ENCODE results near the gene IYD.

The IYD gene

DNA sequence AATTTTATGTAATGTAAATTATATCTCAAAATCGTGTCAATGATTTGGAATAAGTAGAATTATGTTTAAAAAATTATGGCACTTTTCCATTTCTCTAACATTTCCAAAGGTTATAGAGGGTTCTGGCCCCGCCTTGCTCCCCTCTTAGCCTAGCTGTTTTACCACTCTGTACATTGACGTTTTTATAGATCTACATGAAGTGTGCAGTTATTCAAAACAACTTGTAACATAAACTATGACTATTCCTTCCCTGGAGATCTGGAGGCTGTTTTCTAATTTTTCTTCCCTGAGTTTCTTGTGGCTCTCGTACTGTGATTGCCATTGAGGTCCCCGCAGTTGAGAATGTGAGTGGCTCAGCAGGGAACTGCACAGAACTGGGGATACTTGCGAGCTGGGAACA, 48.4 kb downstream of the IYD start:
- no peak overlapping the region for H3K27ac ChIP-seq (ENCODE audit: low read length)
- no peak overlapping the region for H3K4me3 ChIP-seq (ENCODE audit: low read length)
- H3K9me3 ChIP-seq (ENCODE audit: insufficient read depth, low read length) = no peaks in the 10 kb centered on the region
- H3K27me3 ChIP-seq (ENCODE audit: low read depth, low read length) = no peaks in the 10 kb centered on the region
- TF ChIP-seq, protein P1, sequence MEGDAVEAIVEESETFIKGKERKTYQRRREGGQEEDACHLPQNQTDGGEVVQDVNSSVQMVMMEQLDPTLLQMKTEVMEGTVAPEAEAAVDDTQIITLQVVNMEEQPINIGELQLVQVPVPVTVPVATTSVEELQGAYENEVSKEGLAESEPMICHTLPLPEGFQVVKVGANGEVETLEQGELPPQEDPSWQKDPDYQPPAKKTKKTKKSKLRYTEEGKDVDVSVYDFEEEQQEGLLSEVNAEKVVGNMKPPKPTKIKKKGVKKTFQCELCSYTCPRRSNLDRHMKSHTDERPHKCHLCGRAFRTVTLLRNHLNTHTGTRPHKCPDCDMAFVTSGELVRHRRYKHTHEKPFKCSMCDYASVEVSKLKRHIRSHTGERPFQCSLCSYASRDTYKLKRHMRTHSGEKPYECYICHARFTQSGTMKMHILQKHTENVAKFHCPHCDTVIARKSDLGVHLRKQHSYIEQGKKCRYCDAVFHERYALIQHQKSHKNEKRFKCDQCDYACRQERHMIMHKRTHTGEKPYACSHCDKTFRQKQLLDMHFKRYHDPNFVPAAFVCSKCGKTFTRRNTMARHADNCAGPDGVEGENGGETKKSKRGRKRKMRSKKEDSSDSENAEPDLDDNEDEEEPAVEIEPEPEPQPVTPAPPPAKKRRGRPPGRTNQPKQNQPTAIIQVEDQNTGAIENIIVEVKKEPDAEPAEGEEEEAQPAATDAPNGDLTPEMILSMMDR (IDR thresholded peaks at IDR 0.05; ENCODE audit: low read depth, low read length) = no peak
- no peak for TF ChIP-seq EZH2phosphoT487 (IDR thresholded peaks at IDR 0.05; ENCODE audit: low read depth)
- no peak overlapping the region for H3K4me2 ChIP-seq (ENCODE audit: low read length)
- no peaks in the 10 kb centered on the region for H3K36me3 ChIP-seq (replicated peaks; ENCODE audit: low read depth, low read length)
- H4K20me1 ChIP-seq (ENCODE audit: insufficient read depth, low read length) = no peaks in the 10 kb centered on the region
- no peaks in the 10 kb centered on the region for H3K79me2 ChIP-seq (ENCODE audit: low read length)
- no peak overlapping the region for H2AFZ ChIP-seq (ENCODE audit: low read depth, low read length)
- H3K4me1 ChIP-seq (ENCODE audit: low read length) = peaks cover 13% of the 10 kb centered on the region
- H3K9ac ChIP-seq (ENCODE audit: low read length) = 0 out of 2 replicates have a peak overlapping the region, but pooled peaks have one; percentile 16

DNA sequence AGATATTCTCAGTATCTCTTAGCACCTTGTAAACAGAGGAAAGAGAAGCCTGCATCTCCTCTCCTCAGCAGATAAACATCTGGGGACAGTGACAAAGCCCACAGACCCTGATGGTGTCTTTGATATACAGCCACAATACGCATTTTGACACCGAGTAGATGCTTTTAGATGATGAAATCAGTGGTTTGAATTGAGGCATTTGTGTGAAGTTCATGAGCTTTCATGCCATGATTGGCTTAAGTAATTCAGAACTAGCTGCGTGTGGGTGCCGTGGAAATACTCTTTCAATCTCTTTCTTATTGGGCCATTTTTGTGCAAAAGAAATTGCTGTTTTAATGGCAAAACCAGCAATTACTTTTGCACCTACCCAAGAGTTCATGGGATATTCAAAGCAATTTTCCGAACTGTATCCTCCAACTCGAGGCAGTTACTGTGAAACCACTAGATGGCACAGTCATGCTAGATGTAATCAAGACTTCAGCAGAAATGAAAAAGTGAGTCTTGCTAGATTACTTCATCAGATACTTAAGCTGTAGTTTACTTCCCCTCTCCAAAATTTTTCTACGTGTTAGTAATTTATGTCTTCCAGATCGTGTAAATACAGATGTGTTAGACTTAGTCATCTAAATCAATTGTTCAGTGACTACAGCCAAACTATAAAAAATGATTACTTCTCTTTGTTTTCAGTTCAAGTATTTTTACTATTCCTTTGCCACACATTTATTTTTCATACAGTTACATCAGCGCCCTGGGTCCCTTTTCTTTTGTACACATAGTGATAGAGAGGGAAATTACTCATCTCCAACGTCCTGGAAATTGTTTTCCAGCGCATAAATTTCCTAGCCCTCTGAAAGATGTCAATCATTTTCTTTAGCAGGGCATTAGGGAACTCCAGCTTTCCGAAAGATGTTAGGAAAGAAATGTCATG, 49.4 kb downstream of the IYD start:
- H4K20me1 ChIP-seq (ENCODE audit: insufficient read depth, low read length) = no peaks in the 10 kb centered on the region
- H3K4me3 ChIP-seq (ENCODE audit: low read length) = peak overlapping the region; percentile 79
- peak overlapping the region; percentile 69 for H2AFZ ChIP-seq (ENCODE audit: low read depth, low read length)
- TF ChIP-seq EZH2phosphoT487 (IDR thresholded peaks at IDR 0.05; ENCODE audit: low read depth) = no peak
- TF ChIP-seq, protein P1 (IDR thresholded peaks at IDR 0.05; ENCODE audit: low read depth, low read length) = peak; percentile 74
- H3K4me1 ChIP-seq (ENCODE audit: low read length) = peaks cover 13% of the 10 kb centered on the region
- H3K9me3 ChIP-seq (ENCODE audit: insufficient read depth, low read length) = no peaks in the 10 kb centered on the region
- peak overlapping the region; percentile 78 for H3K9ac ChIP-seq (ENCODE audit: low read length)
- peak overlapping the region; percentile 95 for H3K4me2 ChIP-seq (ENCODE audit: low read length)
- H3K36me3 ChIP-seq (replicated peaks; ENCODE audit: low read depth, low read length) = no peaks in the 10 kb centered on the region
- H3K27ac ChIP-seq (ENCODE audit: low read length) = peak overlapping the region; percentile 56
- H3K27me3 ChIP-seq (ENCODE audit: low read depth, low read length) = no peaks in the 10 kb centered on the region
- no peaks in the 10 kb centered on the region for H3K79me2 ChIP-seq (ENCODE audit: low read length)

- H3K4me3 ChIP-seq (ENCODE audit: low read length) = peak overlapping the region; percentile 79
- peak overlapping the region; percentile 94 for H2AFZ ChIP-seq (ENCODE audit: low read depth, low read length)
Measured at GRCh38 chr6:150418827-150419594, 50.2 kb downstream of the IYD start.

More at GRCh38 chr6:150418827-150419594, 50.2 kb downstream of the IYD start:
- TF ChIP-seq EZH2phosphoT487 (IDR thresholded peaks at IDR 0.05; ENCODE audit: low read depth) = no peak
- TF ChIP-seq, protein P1 (IDR thresholded peaks at IDR 0.05; ENCODE audit: low read depth, low read length) = peak; percentile 67
- Histone ChIP-seq H3K79me2 (ENCODE audit: low read length) (no peaks in the 10 kb centered on the region), H3K4me1 (ENCODE audit: low read length) (peaks cover 13% of the 10 kb centered on the region), H4K20me1 (ENCODE audit: insufficient read depth, low read length) (no peaks in the 10 kb centered on the region), H3K9ac (ENCODE audit: low read length) (peak overlapping the region; percentile 78), H3K27me3 (ENCODE audit: low read depth, low read length) (no peaks in the 10 kb centered on the region), H3K9me3 (ENCODE audit: insufficient read depth, low read length) (no peaks in the 10 kb centered on the region), H3K27ac (ENCODE audit: low read length) (peak overlapping the region; percentile 56), H3K36me3 (replicated peaks; ENCODE audit: low read depth, low read length) (no peaks in the 10 kb centered on the region), H3K4me2 (ENCODE audit: low read length) (peak overlapping the region; percentile 95)

Data from OCI-LY3 (cell line).